NCI-H69 (cell line): Measurements from ENCODE around the gene IREB2.
A peak's percentile ranks its signal among the peaks of the same experiment; 100 is the strongest.
"Not testable (repeated sequence)": the region's sequence is repeated elsewhere in the genome, so short reads cannot be mapped to it uniquely, and the experiment has no call there.

Experiments
- DNase-seq: peaks from one replicate; lab custom pipeline; 2025; lab: John Stamatoyannopoulos, UW

IREB2 gene

DNA sequence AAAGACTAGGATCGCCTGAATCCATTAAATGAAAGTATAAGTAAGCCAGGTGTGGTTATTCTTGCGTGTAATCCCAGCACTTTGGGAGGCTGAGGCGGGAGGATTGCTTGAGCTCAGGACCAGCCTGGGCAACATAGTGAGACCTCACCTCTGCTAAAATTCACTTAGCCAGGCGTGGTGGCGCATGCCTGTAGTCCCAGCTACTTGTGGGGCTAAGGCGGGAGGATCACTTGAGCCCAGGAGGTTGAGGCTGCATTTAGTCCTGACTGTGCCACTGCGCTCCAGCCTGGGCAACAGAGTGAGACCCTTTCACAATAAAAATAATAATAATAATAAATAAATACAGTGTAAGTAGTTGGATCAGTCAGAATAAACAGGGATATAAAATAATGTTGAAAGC lies 43.9 kb downstream of the IREB2 start:
- no peak for DNase-seq

GRCh38 chr15:78492872-78493271 lies 54.9 kb downstream of the IREB2 start:
- DNase-seq = no peak

DNA sequence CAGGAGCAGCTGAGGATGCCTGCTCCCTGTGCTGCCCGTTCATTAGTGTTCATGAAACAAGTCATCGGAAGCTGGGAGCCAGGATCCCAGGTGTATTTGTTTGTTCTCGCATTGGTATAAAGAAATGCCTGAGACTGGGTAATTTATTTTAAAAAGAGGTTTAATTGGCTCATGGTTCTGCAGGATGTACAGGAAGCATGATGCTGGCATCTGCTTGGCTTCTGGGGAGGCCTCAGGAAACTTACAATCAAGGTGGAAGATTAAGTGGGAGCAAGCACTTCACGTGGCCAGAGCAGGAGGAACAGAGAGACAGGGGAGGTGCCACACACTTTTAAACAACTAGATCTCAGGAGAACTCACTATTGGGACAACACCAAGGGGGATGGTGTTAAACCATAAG lies 63.8 kb downstream of the IREB2 start:
- DNase-seq = no peak

DNA sequence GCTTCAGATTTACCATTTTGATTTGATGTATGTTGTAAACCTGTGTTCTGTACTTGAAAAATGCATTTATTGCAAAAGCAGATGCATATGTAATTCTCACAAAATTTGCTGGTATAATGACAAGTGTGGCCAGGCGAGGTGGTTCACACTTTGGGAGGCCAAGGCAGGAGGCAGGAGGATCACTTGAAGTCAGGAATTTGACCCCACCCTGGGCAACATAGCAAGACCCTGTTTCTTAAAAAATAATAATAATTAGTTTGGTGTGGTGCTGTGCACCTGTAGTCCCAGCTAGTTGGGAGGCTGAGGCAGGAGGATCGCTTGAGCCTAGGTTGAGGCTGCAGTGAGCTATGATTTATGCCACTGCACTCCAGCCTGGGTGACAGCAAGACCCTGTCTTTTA lies 64.6 kb downstream of the IREB2 start:
- DNase-seq = no peak

- DNase-seq = peak; percentile 97
Observed at GRCh38 chr15:78506971-78507830, 69.2 kb downstream of the IREB2 start, which contains the start of gene HYKK. HYKK (plus strand) TSS chr15:78507577; CDS start chr15:78513089, 5,512 bp downstream.

DNA sequence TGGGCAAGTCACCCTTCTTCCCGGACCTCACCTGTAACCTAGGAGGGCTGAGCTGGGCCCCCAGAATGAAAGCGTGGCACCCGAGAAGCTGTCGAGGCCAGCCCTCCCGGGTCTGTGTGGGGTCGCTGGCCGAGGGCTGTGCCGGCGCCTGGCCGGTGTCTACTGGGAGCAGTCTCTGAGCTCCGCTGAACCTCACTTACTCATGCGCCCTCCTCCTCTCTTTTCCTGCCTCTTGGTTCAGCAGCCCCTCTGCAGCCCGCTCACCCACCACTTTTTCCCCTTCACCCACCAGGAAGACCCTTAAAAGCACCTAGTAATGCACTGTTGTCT lies 69.8 kb downstream of the IREB2 start:
- DNase-seq = peak; percentile 50

DNA sequence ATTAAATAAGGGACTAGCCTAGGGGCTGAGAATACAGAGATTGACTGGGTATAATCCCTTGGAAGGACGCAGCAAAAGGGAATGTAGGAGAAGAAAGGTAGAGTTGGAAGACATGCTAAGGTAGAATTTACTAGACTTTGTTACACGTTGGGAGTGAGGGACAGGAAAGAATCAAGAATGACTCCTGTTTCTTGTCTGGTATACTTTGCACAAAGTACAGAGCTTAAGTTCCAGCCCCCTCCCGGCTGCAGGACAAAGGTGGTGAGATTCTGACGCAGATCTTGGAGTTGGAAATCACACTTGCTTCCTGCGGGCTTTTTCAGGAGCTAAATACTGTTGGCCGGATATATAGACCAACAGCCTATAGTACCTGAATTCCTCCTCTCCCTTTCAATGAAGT lies 70.3 kb downstream of the IREB2 start:
- no peak for DNase-seq

DNA sequence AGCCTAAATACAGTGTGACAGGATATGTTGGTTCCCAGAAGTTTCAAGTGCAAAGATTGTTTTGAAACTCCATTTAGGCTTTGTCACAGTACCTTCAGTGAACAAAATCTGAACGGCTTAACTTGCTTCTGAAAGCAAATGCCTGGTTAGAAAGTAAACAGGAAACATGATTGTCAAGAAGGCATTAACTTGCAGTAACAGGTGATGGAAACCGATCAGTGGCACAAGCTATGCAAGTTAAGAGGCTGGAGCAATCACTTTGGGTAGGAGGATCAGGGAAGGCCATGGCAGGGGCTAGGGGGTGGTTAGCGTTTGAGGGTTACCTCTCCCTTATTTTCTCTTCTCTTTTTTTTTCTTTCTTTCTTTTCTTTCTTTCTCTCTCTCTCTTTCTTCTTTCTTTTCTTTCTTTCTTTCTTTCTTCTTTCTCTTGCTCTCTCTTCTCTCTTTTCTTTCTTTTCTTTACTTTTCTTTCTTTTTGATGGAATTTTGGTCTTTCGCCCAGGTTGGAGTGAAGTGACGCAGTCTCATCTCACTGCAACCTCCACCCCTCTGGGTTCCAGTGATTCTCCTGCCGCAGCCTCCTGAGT lies 71.8 kb downstream of the IREB2 start:
- no peak for DNase-seq

DNA sequence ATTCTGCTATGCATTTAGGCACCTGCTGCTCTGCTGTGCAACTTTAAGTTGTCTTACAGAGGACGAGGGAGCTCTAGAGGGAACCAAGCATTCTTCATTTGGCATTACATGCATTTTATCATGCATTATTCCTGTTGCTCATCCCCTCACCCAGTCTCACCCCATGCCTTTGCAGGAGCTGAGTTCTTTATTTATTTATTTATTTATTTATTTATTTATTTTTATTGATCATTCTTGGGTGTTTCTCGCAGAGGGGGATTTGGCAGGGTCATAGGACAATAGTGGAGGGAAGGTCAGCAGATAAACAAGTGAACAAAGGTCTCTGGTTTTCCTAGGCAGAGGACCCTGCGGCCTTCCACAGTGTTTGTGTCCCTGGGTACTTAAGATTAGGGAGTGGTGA lies 82.0 kb downstream of the IREB2 start:
- not testable (repeated sequence) for DNase-seq

DNA sequence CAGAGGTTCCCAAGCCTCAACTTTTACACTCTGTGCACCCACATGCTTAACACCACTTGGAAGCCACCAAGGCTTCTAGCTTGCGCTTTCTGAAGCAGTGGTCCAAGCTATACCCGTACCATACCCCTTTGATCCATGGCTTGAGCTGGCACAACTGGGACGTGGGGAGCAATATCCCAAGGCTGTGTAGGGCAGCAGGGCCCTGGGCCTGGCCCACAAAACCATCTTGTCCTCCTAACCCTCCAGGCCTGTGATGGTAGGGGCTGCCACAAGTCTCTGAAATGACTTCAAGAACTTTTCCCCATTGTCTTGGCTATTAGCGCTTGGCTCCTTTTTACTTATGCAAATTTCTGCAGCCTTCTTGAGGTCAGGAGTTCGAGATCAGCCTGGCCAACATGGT lies 86.2 kb downstream of the IREB2 start:
- no peak for DNase-seq

GRCh38 chr15:78527325-78527724 lies 89.3 kb downstream of the IREB2 start:
- no peak for DNase-seq

- no peak for DNase-seq
Observed at GRCh38 chr15:78533331-78533730, 95.3 kb downstream of the IREB2 start.

GRCh38 chr15:78536134-78536533 lies 98.1 kb downstream of the IREB2 start:
- no peak for DNase-seq

DNA sequence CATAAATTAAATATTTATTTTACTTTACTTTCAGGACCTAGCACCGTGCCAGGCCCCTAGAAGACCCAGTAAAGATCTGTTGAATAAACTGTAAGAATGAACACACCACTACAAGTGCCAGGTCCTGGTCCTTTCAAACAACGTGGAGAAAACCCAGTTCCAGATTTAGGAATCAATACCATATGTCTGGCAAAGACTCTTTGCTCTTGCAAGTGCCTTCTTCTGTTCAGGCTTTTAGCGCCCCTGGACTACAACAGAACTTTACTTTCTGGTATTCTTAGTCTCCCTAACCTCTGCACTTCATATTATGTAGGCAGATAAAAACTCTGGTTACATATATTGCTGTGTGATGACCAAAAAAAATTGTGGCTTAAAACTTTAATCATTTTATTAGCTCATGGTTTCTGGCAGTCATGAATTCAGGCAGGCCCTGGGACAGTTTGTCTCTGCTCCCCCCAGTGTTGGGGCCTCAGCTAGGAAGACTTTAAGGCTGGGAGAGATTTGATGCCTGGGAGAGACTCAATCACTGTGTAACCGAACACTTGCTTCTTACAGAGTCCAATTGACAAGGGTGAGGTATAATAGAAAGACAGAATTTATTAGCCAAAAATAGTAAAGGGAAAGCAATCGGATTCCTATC lies 99.4 kb downstream of the IREB2 start:
- no peak for DNase-seq

GRCh38 chr15:78538358-78538757 lies 100.3 kb downstream of the IREB2 start:
- no peak for DNase-seq

GRCh38 chr15:78539464-78540140 lies 101.6 kb downstream of the IREB2 start:
- not testable (repeated sequence) for DNase-seq

- peak; percentile 87 for DNase-seq
Observed at GRCh38 chr15:78540141-78540870, 102.3 kb downstream of the IREB2 start, which contains the start of gene PSMA4. PSMA4 (plus strand) TSS chr15:78540444; CDS start chr15:78541928, 1,484 bp downstream.

DNA sequence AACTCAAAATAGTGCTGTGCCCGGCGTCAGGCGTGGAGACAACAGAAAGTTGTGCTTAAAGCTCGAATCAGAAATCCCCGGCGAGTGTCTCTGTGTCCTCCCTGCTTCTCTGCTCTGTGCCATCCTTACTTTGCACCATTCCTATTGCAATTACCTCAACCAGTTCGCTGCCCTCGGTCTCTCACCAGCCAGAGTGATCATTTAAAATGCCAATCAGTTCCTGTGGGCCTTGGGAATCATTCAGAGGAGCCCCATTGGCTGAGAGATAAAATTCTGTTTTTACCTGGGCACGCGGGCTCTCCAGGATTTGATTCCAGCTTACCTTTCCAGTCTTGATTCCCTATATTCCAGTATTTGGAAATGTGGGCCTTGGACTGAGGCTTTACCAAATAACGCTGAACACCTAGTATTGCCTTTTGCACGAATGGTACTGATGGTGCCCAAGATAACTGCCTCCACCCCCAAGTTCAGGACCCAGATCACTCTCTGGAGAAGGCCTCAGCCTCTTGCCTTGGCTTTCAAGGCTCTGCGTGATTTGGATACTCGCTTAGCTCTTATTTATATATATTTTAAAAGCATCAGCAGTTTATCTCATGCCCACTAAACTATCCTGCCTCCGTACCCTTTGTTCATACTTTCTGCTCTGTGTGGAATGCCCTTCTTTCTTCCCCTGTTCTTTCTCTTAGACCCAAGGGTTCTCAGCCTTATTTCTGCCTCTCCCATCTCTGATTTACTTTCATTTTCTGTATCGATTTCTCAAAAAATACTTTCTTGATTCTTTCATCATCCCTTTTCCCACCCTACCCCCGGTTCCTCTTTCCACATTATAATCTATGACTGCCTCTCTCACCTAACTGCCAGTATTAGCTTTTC lies 103.1 kb downstream of the IREB2 start:
- DNase-seq = peak; percentile 55

DNA sequence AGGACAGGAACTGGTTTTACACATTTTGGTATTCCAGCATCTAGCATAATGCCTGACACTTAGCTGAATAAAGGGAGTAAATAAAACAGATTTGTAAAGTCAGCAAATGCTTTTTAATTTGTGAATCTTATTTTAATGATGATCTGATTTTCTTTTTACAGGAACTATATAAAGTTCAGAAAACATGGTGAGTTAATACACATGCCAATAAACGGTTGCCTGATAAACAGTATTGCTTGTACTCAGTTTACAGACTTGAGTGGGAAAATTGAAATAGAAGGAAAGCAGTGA lies 103.7 kb downstream of the IREB2 start:
- DNase-seq = no peak

- no peak for DNase-seq
Observed at GRCh38 chr15:78542647-78543046, 104.6 kb downstream of the IREB2 start.

- no peak for DNase-seq
Observed at GRCh38 chr15:78550194-78550593, 112.2 kb downstream of the IREB2 start.
